Measurements from ENCODE around the gene NRF1.
"Not testable (repeated sequence)": the region's sequence is repeated elsewhere in the genome, so short reads cannot be mapped to it uniquely, and the experiment has no call there.

Gene NRF1

DNA sequence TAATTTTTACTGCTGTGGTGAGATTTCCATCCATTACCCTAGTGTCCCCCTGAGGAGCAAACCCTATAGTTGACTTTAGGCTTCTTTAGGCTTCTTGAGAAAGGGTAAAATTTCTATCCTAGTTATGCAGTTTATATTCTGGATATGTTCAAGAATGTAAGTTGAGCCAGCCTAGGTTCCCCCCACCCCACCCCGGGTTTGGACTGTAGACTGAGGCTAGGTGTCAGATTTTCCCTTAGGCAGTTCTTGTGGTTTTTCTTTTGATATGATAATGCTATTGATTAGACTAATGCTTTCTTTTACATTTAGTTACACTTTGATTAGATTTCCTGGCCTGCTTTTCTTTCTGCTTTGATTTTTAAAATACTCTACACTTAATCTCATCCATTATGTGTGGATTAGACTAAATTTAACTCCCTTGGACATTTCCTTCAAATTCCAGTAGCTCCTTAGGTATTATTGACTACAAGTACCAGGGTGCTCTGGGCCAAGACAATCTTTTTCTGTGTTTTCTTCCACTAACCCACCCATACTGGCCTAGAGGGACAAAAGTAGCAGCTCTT lies 37.7 kb downstream of the NRF1 start:
- DNase-seq (ENCODE audit: low read depth in 2 of 2) = no peak

DNA sequence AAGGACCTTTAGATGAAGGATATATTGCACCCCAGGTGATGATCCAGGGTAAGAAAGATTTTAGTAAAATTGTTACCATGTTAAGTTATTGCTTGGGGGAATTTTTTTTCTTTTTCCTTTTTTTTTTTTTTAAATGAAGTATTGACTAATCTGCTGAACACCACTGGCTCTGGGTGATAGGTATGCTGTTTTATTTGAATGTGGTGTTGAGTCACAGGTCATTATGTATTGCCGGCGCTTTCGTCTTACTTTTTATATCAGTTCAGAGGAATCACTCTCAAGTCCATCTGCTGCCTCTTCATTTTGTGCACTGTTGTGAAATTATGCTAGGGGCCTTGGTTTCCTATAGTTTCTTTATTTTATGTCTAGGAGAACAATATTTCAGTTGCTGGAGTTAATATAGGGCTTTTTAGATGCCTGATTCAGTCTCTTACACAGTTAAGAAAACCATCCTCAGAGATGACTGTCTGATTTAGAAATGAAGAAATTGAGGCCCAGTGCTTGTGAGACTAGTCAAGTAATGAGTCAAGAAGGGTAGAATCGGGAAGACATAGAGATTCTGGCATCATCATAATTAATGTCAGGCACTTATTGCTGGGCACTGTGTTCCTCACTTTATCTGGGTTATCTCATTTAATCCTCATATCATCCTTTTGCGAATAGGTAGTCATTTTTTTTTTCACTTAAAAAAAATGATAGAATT lies 38.7 kb downstream of the NRF1 start:
- DNase-seq (ENCODE audit: low read depth in 2 of 2) = no peak

DNA sequence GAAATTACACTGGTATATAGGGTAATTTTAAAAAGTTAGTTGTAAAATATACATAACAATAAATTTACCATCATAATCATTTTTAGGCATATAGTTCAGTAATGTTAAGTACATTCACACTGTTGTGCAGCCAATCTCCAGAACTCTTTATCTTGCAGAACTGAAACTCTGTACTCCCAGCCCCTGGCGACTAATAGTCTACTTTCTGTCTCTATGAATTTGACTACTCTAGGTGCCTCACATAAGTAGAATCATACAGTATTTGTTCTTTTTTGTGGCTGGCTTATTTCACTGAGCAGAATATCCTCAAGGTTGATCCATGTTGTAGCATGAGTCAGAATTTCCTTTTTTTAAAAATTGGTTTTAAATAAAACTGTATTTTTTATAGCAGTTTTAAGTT lies 41.4 kb downstream of the NRF1 start:
- no peak for DNase-seq (ENCODE audit: low read depth in 2 of 2)

DNA sequence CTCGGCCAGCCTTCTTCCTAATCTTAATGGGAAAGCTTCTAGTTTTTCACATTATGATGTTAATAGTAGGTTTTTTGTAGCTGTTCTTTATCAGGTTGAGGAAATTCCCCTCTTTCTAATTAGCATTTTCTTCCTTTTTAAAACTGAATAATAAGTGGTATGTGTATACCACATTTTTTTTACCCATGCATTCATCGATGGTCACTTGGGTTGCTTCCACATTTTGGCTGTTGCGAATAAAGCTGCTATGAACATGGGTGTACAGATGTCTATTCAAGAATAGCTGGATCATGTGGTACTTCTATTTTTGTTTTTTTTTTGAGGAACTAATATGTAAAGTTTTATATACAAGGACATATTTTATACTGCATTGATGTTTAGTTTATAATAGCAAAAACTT lies 44.3 kb downstream of the NRF1 start:
- DNase-seq (ENCODE audit: low read depth in 2 of 2) = no peak

DNA sequence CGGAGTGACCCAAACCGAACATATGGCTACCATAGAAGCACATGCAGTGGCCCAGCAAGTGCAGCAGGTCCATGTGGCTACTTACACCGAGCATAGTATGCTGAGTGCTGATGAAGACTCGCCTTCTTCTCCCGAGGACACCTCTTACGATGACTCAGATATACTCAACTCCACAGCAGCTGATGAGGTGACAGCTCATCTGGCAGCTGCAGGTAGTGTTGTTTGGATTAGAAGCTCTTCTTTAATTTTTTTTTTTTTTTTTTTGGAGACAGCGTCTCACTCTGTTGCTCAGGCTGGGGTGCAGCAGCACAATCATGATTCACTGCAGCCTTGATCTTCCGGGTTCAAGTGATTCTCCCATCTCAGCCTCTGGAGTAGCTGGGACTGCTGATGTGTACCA lies 45.8 kb downstream of the NRF1 start:
- DNase-seq (ENCODE audit: low read depth in 2 of 2) = no peak

DNA sequence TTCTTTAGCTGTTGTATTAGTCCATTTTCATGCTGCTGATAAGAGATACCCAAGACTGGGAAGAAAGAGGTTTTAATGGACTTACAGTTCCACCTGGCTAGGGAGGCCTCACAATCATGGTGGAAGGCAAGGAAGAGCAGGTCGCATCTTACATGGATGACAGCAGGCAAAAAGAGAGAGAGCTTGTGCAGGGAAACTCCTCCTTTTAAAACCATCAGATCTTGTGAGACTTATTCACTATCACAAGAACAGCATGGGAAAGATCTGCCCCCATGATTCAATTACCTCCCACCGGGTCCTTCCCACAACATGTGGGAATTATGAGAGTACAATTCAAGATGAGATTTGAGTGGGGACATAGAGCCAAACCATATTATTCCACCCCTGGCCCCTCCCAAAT lies 48.4 kb downstream of the NRF1 start:
- not testable (repeated sequence) for DNase-seq (ENCODE audit: low read depth in 2 of 2)

DNA sequence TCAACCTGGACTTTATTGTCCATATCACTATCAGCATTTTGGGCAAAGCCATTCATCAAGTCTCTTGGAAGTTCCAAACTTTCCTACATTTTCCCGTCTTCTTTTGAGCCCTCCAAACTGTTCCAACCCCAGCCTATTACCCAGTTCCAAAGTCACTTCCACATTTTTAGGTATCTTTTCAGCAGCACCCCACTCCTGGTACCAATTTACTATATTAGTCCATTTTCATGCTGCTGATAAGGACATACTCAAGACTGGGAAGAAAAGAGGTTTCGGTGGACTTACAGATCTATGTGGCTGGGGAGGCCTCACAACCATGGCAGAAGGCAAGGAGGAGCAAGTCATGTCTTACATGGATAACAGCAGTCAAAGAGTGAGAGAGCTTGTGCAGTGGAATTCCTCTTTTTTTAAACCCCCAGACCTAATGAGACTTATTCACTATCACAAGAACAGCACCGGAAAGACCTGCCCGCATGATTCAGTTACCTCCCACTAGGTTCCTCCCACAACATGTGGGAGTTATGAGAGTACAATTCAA lies 50.2 kb downstream of the NRF1 start:
- DNase-seq (ENCODE audit: low read depth in 2 of 2) = no peak

DNA sequence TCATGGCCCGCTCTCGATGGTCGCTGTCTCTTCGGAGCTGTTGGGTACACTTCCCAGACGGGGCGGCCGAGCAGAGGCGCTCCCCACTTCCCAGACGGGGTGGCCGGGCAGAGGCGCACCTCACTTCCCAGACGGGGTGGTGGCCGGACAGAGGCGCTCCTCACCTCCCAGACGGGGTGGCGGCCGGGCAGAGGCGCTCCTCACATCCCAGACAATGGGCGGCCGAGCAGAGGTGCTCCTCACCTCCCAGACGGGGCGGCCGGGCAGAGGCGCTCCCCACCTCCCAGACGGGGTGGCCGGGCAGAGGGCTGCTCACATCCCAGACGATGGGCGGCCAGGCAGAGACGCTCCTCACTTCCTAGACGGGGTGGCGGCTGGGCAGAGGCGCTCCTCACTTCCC lies 51.7 kb downstream of the NRF1 start:
- not testable (repeated sequence) for DNase-seq (ENCODE audit: low read depth in 2 of 2)

DNA sequence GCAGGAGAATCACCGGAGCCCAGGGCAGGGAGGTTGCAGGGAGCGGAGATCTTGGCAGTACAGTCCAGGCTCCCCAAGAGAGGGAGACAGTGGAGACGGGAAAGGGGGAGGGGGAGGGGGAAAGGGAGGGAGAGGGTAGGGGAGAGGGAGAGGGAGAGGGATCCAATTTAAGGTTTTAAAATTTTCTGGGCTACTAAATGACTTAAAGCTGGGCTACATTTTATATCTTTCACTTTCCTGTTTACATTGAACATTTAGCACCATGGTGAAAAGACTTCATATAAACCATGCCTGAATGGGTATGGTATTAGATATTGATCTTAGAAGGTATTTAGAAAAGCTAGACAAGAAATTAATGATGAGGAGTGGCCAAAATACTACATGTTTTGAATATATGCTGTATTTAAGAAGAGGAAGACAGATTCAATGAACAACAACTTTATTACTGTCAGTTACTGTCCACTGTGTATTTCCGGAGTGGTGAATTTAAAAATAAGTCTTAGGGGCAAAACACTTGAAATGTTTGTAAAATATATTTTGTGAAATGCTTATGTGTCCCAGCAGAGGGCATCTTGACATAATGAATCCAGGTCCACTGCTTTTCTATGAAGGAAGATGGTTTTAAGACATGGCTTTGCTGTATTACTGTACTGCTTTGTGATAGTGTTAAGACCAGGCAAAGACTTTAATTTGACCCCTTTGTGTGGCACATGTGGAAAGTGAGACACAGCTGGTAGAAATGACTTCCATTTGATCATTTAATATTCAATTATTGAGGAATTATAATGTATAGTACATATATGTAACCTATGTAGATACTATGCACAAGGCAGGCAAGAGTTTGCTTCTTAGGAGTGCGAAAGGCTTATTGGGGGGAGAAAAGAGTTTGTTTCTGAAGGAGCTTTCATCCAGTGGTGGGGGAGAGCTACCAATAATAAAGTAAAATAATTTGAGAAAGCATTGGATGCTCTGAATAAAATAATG lies 52.8 kb downstream of the NRF1 start:
- DNase-seq (ENCODE audit: low read depth in 2 of 2) = no peak

DNA sequence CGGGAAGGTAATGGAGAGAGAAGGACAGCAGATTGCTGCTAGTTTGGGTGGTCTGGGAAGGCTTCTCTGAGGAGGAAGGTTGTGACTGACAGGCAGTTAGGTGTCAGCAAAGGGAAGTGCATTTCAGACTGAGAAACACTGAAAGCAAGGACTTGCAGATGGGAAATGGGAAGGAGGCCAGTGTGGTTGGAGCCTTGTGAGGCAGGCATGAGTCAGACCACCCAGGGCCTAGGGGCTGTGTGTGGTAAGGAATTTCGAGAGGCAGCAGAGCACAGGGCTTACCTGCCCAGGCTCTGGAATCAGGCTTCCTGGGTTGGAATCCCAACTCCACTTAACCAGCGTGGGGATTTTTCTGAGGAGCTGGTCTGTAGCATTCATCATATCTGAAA lies 53.5 kb downstream of the NRF1 start:
- DNase-seq (ENCODE audit: low read depth in 2 of 2) = no peak

DNA sequence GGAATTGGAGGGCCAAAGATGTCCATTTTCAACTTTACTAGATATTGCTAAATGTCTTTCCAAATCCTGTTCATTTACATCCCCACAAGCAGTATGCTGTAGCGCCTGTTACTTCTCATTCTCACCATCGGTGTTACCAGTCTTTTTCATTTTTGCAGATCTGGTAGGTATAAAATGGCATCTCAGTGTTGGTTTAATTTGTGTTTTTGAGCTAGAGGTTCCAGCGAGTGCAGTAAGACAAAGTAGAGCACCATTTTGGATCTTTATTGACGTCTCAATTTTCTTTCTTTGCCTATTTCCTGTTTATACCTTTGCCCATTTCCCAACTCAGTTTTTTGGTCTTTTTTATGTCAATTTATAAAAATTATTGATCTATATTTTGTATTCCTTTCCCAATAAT lies 55.6 kb downstream of the NRF1 start:
- no peak for DNase-seq (ENCODE audit: low read depth in 2 of 2)

DNA sequence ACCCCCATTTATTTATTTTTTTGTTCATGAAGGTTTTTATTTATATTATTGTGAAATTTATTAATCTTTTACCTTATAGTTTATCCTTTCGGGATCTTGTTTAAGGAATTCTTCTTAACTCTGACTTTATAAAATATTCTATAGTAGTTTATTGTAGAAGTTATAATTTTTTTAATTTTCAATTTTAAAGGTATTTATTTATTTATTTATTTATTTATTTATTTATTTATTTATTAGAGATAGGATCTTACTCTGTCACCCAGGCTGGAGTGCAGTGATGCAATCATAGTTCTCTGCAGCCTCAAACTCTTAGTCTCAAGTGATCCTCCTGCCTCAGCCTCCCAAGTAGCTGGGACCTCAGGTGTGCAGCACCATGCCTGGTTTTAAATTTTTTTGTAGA lies 56.0 kb downstream of the NRF1 start:
- no peak for DNase-seq (ENCODE audit: low read depth in 2 of 2)

DNA sequence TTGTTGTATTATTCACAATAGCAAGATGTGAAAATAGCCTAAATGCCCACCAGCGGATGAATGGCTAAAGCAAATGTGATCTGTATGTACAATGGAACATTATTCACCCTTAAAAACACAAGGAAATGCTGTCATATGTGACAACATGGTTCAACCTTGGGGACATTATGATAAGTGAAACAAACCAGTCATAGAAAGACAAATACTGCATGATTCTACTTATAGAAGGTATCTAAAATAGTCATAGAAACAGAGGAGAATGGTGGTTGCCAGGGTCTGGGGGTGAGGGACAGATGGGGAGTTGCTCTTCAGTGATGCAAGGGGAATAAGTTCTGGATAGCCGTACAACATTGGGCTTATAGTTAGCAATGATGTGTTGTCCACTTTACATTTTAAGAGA lies 58.4 kb downstream of the NRF1 start:
- DNase-seq (ENCODE audit: low read depth in 2 of 2) = no peak

DNA sequence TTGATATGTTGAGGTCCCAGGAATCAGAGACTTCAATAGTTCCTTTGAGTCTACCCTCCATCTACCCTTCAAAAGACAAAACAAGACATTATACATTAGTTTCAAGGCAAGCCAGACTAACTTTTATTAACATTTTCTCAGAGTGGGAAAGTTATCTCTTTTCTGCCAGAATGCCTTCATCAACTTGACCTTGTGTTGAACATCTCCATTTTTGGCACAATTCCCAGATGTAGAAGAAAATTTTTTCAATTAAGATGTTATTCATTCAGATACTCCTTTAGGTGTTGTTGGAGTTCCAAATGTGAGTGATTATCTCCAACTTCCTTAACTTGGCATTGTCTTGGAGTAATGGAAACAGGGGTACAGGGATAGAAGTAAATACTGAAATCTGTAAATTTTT lies 59.1 kb downstream of the NRF1 start:
- no peak for DNase-seq (ENCODE audit: low read depth in 2 of 2)

DNA sequence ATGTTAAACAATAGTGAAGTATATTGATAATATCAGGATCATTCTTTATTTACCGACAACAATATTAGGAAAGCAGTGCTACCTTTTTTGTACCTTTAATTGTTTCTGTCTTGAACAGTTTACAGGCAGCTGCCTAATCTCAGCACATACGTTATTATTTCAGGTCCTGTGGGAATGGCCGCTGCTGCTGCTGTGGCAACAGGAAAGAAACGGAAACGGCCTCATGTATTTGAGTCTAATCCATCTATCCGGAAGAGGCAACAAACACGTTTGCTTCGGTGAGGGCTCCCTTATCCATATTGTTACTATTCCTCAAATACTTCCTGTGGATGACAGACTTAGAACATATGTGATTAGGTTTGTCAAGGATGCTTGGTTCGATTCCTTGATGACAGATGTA lies 59.7 kb downstream of the NRF1 start:
- DNase-seq (ENCODE audit: low read depth in 2 of 2) = no peak

DNA sequence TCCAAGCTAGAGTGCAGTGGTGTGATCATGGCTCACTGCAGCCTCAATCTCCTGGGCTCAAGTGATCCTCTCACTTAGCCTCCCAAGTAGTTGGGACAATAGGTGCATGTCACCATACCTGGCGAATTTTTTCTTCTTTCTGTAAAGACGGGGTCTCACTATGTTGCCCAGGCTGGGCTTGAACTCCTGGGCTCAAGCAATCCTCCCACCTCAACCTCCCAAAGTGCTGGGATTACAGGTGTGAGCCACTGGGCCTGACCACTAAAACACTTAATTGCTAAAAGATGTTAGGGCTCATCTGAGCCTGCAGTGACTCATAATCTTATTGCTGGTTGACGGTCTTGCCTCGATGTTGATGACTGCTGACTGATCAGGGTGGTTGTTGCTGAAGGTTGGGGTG lies 63.0 kb downstream of the NRF1 start:
- DNase-seq (ENCODE audit: low read depth in 2 of 2) = not testable (repeated sequence)

DNA sequence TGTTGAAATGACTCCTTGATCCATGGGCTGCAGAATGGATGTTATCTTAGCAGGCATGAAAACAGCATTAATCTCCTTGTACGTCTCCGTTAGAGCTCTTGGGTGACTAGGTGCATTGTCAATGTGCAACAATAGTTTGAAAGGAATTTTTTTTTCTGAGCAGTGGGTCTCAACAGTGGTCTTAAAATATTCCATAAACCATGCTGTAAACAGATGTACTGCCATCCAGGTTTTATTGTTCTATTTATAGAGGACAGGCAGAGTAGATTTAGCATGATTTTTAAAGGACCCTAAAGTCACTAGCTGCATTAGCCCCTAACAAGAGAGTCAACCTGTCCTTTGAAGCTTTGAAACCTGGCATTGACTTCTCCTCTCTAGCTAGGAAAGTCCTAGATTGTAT lies 64.0 kb downstream of the NRF1 start:
- DNase-seq (ENCODE audit: low read depth in 2 of 2) = no peak

DNA sequence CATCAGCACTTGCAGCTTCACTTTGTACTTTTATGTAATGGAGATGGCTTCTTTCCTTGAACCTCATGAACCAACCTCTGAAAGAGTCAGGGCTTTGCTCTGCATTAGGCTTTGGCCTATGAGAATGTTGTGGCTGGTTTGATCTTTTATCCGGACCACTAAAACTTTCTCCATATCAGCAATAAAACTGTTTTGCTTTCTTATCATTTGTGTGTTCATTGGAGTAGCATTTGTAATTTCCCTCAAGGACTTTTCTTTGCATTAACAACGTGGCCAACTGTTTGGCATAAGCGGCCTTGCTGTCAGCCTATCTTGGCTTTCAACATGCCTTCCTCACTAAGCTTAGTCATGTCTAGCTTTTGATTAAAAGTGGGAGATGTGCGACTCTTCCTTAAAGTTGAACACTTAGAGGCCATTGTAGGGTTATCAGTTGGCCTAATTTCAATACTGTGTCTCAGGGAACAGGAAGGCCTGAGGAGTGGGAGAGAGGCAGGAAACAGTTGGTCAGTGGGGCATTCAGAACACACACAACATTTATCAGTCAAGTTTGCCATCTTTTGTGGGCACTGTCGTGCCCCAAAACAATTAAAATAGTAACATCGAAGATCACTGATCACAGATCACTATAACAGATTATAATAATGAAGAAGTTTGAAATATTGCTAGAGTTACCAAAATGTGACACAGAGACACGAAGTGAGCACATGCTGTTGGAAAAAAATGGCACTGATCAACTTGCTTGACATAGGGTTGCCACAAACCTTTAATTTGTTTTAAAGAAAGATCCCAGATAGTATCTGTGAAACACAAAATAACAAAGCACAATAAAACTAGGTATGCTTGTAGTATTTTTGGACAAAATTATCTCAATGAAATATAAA lies 64.7 kb downstream of the NRF1 start:
- DNase-seq (ENCODE audit: low read depth in 2 of 2) = no peak

DNA sequence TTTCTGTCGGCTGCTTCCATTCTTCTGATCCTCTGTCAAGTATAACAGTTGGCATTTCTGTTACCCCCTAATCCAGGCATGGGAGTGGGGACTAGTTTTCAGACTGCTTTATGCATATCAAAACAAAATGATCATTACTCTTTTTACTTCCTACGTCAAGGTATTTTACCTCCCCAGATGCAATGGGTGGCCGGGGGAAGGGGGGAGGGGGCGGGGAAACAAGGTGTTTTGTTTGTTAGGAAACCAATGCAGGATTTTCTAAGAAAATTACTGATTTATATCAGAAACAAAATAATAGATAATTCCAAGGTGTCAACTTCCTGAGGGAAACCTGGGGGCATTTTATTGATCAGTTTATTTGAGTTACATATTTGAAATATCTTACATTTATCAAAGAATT lies 66.3 kb downstream of the NRF1 start:
- no peak for DNase-seq (ENCODE audit: low read depth in 2 of 2)

DNA sequence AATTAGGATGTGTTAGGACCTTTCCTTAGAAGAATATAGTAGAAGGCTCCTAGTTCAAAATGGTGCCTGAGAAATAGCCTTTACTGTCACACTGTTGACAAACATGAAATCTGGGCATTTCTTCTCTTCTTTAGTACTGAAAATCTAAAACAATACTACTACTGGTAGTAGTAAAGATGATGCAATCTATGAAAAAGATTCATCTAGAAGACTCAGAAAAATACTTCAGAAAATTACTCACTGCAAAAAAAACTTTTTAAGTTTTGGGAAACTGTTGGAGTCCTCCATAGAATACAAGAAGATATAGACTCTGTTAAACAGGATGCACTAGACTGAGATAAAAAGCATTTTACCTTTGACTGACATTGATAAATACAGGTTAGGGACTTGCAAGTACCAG lies 67.1 kb downstream of the NRF1 start:
- DNase-seq (ENCODE audit: low read depth in 2 of 2) = no peak

DNA sequence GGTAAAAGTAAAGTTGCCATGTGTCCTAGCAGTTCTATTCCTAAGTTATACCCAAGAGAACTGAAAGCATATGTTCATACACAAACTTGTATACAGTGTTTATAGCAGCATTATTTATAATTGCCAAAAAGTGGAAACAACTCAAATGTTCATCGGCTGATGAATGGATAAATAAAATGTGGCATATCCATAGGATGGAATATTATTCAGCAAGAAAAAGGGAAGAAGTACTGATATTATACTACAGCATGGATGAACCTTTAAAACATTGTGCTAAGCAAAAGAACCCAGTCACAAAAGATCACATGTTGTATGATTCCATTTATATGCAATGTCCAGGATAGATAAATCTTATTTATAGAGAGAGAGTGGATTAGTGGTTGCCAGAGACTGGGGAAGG lies 68.9 kb downstream of the NRF1 start:
- no peak for DNase-seq (ENCODE audit: low read depth in 2 of 2)

DNA sequence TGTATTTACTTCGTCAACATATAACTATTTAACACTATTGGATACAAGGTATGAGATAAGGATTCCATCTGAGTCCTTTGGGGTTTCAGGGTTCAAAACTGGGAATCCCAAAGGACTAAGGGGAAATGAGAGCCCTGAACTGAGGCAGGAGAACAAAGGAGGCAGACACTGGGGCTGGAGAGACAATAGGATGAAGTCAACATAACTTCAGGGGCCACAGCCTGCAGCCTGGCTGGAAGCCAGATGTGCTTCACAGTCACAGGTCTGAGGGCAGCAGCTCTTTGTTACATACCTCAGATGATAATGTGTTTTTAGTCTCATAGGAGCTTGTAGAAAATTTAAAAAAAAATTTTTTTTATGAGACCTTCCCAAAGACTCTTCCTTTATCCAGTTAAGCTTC lies 73.3 kb downstream of the NRF1 start:
- no peak for DNase-seq (ENCODE audit: low read depth in 2 of 2)
